ENCODE measurements around the gene CBY1.

DNA sequence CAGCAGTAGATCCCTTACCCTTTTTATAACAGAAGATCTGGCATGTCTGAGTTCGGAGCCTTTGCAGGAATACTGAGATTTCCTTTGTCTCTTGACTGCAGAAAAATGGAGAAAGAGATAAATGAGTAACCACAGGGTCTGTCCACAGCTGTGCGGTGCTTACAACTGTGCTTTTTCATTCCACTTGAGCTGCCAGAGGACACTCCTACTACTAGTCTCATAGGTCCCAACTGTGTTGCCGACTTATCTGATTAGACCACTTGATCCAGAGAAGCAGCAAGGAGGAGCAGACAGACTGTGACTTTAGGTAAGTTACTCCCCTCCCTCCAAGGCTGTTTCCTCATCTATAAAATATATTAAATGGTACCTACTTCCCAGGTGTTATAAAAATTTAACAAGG is 17.7 kb upstream of the CBY1 start:
- no peak for TF ChIP-seq POLR2A (IDR thresholded peaks at IDR 0.05; ENCODE audit: low read length)
- TF ChIP-seq GATA1 (IDR thresholded peaks at IDR 0.05; ENCODE audit: low read depth, low read length): no peak

Data from erythroblast (primary cell).